Inflammatory macrophage treated with lipopolysaccharide for 4 hours (primary cell): ENCODE results near the gene LGALS13.

Experiments
- DNase-seq: peaks from one replicate; pipeline ENCODE4 v3.0.0-alpha.2; 2020

Gene LGALS13

DNA sequence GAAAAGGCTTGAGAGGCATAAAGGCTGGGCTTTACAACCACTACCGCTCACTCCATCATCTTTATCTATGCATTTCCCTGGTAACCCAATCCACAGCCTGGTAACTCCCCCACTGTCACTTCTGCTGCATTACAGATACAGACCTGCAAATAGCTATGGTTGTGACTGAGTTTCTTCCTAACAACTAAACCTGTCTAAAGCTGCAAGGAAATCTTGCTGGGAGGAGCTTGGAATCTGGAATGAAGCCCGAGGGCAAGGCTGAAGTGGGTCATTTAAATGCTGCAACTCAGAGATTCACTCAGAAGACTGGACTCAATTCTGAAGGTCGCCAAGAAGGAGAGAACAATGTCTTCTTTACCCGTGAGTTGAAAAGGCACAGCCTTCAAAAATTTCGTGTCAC is at the start of gene LGALS13:
Gene LGALS13 (plus strand): TSS at position 301 of the 400 bp plus-strand sequence. CDS start 45 bp downstream, at position 346.
- DNase-seq, result no peak

DNA sequence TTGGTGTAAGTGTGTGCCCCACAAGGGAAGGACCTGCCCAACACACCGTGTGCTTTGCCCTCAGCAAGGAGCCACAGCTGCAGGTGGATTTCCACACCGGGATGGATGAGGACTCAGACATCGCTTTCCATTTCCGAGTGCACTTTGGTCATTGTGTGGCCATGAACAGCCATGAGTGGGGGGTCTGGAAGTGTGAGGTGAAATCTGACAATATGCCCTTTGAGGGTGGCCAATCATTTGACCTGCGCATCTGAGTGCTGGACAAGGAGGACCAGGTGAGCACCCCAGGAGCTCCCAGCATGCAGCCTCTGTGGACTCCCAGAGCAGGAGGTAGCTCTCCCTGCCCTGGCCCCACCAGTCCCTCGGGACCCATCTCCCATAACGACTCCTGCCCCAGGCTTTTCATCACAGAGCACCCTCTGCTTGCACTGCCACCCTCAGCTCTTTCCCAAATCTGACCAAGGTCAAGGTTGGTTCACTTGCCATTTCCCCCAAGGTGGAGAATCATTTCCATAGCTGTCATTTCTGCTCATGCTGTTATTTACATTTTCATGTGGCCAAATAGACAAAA is 49.2 kb upstream of the LGALS13 start:
- DNase-seq, result no peak

DNA sequence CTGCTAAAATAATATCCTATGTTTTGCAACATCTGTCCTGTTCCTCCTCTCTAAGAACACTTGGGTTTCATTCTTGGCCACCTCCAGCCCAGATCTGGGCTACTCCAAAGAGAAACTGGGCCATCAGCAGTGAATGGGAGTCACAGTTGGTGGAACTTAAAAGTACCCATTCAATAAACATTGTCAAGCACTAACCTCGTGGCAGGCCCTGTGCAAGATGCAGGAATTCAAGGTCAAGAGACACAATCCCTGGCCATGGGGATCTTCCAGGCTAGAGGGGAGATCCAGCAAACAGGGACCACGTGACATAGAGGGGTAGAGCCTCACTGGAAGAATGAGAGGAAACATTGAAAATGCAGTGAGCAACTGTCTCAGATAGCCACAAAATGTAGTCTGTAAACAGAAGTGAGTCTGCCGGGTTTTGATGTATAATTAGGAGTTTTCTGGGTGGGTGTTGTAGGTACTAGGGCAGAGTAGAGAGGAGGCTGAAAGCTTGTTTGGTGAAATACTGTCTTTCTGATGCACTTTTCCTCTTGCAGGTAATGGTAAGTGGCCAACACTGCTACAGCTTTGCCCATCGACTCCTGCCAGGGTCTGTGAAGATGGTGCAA is 47.5 kb upstream of the LGALS13 start:
- peak; percentile 31 for DNase-seq

DNA sequence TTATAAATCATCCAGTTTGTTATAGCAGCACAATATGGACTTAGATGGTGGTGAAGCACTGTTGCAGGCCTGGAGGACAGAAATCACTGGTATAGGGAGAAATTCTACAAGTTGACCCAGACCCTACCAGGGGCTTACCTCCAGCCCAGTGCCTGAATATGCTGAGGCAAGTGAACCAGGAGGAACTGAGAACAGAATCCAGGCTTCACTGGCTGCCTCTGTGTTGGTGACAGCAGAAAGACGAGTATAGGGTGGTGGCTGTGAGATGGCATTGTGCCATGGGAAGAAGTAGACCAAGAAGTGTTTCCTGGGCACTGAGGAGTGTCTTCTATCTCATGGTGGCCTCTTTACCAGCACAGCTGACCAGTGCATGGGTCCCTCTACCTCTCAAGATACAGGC is 46.4 kb upstream of the LGALS13 start:
- DNase-seq, result no peak

GRCh38 chr19:39557811-39558623 is 44.3 kb upstream of the LGALS13 start:
- DNase-seq, result peak; percentile 91

DNA sequence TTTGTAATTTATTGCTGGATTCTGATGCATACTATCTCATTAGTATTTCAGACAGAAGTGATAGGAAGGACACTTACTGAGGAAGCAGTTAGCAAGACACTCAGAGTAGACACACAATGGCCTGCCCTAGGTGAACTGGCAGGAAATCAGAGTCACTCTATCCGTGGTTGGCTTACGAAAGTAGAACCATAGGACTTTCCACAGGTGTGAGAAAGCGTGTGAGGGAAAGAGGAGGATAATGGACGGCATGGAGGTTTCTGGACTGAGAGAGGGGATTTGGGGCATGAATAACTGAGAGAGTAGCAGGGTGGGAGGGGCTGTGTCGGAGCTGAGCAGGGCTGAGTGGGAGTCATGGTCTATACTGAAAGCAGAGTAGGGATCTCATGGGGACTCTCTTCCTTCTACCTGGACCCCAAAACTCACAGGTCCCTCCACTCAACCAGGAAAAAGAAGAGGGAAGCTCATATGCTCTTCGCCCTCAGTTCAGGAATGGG is 43.7 kb upstream of the LGALS13 start:
- DNase-seq, result no peak

DNA sequence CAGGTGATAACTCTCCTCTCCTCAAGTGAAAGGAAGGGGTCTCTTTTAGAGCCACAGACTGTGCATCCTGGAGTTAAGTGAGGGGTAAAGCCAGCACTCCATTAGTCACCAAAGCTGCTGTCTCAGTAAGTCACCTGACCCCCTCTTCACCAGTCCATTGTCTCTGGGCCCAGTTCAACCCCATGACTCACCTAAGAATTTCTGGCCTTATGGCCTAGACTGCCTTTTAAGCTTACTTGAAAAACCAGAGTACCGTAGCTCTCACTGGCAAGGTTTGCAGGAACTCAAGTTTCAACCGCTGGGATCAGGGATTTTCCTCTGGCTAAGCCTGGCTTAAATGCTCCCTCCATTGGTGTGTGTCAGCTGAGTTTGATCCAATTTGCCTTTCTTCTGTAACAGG is 38.9 kb upstream of the LGALS13 start:
- no peak for DNase-seq

- DNase-seq, result no peak
Observed at GRCh38 chr19:39566064-39566463, 36.3 kb upstream of the LGALS13 start.

- DNase-seq, result peak; percentile 34
Observed at GRCh38 chr19:39568604-39569003, 33.7 kb upstream of the LGALS13 start.

DNA sequence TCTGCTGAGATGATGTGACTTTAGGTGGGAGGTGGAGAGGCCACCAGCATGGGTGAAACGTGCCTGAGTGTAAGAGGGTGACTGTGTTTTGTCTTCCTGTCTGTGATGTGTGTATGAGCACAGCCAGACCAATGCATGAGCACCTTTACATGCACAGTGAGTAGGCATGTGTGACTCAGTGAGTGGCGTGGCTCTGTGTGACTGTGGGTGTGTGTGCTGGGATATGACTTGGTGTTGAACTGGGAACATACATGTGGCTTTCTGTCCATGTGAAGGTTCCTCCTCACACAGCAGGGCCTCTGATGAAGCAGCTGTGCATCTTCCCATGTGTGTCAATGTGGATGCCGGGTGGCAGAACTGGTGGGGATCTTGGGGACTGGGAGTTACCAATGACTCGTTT is 19.9 kb upstream of the LGALS13 start:
- no peak for DNase-seq

DNA sequence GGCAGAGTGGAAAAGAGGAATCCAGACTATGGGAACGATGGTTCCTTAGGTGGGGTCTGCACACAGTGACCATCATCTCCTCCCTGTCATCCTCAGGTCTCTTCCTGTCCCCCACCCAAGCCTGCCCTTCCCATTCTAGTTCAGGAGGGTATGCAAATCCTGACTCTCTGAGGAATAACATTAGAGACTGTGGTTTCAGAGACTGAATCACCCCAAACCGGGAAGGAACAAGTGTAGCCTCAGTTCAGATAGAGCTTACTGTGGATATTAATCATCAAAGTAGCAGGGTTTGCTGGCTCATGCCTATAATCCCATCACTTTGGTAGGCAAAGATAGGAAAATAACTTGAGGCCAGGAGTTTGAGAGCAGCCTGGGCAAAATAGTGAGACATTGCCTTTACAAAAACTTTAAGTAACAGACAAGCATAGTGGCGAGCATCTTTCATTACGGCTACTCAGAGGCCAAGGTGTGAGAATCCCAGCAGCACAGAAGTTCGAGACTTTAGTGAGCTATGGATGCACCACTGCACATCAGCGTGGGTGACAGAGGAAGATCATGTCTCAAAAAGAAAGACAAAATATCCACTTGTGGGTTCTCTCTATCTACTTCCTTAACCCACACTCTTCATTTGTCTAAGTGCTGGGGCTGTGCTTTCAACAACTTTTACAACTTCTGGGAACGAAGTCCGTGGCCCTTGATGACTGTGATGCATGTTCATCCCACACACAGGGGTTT is 19.3 kb upstream of the LGALS13 start:
- DNase-seq, result no peak

DNA sequence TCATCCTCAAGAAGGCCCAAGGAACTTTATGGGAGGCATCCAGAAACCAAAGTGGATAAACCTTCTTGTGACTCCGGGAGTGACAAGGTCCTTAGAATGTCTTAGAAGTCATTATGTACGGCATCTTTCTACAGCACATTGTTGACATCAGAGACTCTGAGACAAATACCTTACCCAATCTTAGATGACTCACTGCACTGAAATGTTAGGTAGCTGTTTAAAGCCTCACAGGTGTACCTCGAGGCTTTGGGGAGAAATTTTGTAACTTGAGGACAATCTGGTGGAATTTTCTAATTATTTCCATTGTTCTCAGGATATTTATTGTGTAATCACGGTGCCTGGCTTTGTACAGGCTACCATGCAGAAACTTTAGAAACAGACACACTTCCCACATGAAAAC is 14.8 kb upstream of the LGALS13 start:
- no peak for DNase-seq

DNA sequence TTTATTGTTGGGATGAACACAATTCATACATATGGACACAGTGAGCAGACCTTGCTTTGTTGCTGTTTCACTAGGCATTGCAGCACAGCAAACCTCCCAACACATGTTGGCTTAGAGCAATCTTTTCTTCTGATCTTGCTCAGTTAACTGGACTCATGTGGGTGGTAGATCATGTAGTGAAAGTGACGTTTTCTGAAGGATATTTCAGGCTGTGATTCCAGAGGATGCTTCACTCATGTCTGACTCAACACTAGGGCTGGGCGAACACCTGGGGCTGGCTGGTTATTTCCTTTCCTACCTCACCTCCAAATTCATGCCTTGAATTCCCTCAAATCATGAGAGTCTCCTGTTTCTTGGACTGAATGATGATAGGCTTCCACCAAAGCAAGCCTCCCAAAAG is 14.3 kb upstream of the LGALS13 start:
- DNase-seq, result no peak

DNA sequence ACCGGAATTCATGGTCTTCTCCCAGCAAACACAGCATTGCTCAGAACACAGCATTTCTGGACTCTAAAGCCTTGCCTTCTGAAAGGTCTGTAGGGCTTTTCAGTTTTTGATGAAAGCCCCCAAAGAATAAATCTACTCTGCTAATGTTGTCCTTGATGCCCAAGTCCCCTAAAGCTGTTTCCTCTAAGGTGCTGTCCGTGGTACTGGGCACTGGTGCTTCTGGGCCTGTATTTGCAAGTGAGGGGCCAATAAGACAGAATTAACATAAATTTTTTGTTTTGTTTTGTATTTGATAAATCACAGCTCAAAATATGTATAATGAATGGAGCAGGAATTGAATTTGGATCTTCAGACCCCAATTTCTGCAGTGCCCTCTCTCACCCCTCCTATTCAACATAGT is 12.1 kb upstream of the LGALS13 start:
- DNase-seq, result no peak

GRCh38 chr19:39592381-39592780 is 9.9 kb upstream of the LGALS13 start:
- DNase-seq, result no peak

- no peak for DNase-seq
Observed at GRCh38 chr19:39595950-39596349, 6.4 kb upstream of the LGALS13 start.

DNA sequence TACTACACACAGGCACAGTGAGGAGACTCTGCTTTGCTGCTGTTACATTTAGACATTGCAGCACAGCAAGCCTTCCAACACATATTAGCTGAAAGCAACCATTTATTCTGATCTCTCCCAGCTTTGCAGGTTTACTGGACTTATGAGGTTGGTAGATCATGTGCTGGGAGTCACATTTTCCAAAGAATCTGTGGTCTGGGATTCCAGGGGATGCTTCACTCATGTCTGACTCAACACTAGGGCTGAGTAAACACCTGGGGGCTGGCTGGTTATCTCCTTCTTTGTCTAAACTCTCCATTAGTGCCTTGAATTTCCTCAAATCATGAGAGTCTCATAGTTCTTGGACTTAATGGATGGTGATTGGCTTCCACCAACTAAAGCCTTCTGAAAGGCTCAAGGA is 5.4 kb upstream of the LGALS13 start:
- DNase-seq, result no peak

DNA sequence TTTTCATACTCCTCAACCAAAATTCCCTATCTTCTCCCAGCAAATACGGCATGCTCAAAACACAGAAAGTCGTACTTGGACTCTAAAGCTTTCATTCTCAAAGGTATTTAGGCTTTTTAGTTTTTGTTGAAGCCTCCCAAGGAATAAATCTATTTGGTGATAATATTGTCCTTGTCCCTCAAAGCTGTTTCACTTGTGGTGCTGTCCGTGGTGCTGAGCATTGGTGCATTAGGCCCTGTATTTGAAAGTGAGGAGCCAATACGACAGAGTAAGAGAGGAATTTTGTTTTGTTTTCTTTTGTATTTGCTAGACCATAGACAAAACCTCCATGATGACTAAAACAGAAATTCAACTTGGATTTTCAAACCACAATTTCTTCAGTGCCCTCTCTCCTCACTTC is 3.2 kb upstream of the LGALS13 start:
- peak; percentile 18 for DNase-seq

DNA sequence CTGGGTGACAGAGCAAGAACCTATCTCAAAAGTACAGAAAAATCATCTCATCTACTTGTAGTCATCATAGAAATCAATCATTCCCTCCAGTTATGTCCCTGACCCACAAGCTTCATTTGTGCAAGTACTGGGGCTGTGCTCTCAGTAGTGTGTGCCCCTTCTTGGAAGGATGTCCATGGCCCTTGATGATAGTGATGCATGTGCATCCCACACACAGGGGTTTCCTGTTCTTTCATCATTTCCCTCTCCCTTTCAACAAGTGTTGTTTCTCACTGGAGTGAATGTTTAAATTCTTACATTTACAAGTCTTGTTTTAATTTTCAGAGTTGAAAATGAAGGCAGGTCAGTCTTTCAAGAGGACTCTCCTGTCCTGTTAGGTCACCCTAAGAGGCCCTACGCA is 1.5 kb downstream of the LGALS13 start:
- DNase-seq, result no peak

GRCh38 chr19:39607021-39607420 is 4.7 kb downstream of the LGALS13 start:
- no peak for DNase-seq

- no peak for DNase-seq
Observed at GRCh38 chr19:39607561-39607960, 5.2 kb downstream of the LGALS13 start.

DNA sequence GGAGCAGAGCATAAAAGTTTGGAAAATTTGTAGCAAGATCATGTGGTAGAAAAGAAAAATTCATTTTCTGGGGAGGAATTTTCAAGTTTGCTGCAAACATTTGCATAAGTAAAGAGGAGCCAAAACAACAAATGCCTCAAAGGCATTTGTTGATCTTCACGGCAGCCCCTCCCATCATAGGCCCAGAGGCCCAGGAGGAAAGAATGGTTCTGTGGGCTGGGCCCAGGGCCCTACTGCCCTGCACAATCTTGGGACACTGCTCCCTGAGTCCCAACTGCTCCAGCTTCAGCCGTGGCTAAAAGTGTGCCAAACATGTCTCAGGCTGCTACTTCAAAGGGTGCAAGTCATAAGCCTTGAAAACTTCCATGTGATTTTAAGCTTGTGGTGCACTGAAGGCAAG is 11.3 kb downstream of the LGALS13 start:
- no peak for DNase-seq

DNA sequence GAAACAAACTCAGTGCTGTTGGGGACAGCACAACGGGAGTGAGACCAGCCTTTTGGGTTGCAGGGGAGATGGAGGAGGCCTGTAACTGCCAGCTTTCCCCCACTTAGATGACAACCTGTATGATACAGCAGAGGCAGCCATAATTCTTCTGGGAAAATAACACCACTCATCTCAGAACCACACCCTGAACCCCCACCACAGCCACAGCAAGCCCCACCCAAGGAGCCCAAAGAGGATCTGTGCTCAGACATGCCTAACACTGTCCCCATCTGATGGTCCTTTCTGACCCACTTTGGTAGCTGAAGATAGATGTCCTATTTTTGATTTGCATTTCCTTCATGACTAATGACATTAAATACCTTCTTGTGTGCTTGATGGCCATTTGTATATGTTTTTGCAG is 15.4 kb downstream of the LGALS13 start:
- DNase-seq, result no peak
